ENCODE data around the gene ALPP. TPM values are rescaled to one million over a fixed set of nuclear protein-coding genes. Genes with fewer than 3 reads are reported as not detected.

Gene ALPP
- total RNA-seq, 1 experiment from 2014 or later: 0.20 TPM

- Mint-ChIP-seq H3K36me3 (0 out of 2 replicates have a peak, but pooled peaks cover 5% of the 10 kb centered on the region), H3K27ac (no peak overlapping the region), H3K4me1 (no peaks in the 10 kb centered on the region), H3K9me3 (no peaks in the 10 kb centered on the region), H3K27me3 (ENCODE audit: low read depth) (peaks cover 72% of the 10 kb centered on the region), H3K4me3 (no peak overlapping the region)
- ChIA-PET CTCF (interaction anchor here (0.9 to 3.1 kb wide), 3 partner anchors 10 to 88 kb away, joined by 3 to 29 read pairs (median 7); no protein-coding TSS in a partner anchor), POLR2A (no interaction called here)
- ATAC-seq (no peak), DNase-seq (ENCODE audit: low spot score) (peak; percentile 8)
- no peak for TF ChIP-seq SMAD3 (CRISPR knock-in tag; IDR thresholded peaks at IDR 0.05; ENCODE audit: borderline replicate concordance)
- no peak for TF ChIP-seq ARID4B (CRISPR knock-in tag; IDR thresholded peaks at IDR 0.05; ENCODE audit: borderline replicate concordance)
- no peak for TF ChIP-seq ATF6 (CRISPR knock-in tag; IDR thresholded peaks at IDR 0.05)
- TF ChIP-seq ZNF219 (CRISPR knock-in tag; IDR thresholded peaks at IDR 0.05; ENCODE audit: borderline replicate concordance): no peak
- TF ChIP-seq MAX (CRISPR knock-in tag; IDR thresholded peaks at IDR 0.05): no peak
- no peak for TF ChIP-seq ZNF671 (CRISPR knock-in tag; IDR thresholded peaks at IDR 0.05)
- no peak for TF ChIP-seq MXD4 (CRISPR knock-in tag; IDR thresholded peaks at IDR 0.05; ENCODE audit: borderline replicate concordance)
- no peak for TF ChIP-seq JAZF1 (CRISPR knock-in tag; IDR thresholded peaks at IDR 0.05)
- TF ChIP-seq E2F4 (CRISPR knock-in tag; IDR thresholded peaks at IDR 0.05; ENCODE audit: borderline replicate concordance, low read depth): no peak
- TF ChIP-seq HMGXB4 (CRISPR knock-in tag; IDR thresholded peaks at IDR 0.05): no peak
- TF ChIP-seq ZNF423 (CRISPR knock-in tag; IDR thresholded peaks at IDR 0.05): no peak
- no peak for TF ChIP-seq CREB1 (CRISPR knock-in tag; IDR thresholded peaks at IDR 0.05)
- TF ChIP-seq SMAD4 (CRISPR knock-in tag; IDR thresholded peaks at IDR 0.05): no peak
- no peak for TF ChIP-seq FOXP4 (CRISPR knock-in tag; IDR thresholded peaks at IDR 0.05)
- TF ChIP-seq AFF4 (CRISPR knock-in tag; IDR thresholded peaks at IDR 0.05; ENCODE audit: borderline replicate concordance): no peak
- no peak for TF ChIP-seq ETV6 (CRISPR knock-in tag; IDR thresholded peaks at IDR 0.05)
- TF ChIP-seq ZNF512 (CRISPR knock-in tag; IDR thresholded peaks at IDR 0.05; ENCODE audit: borderline replicate concordance): no peak
Measured at GRCh38 chr2:232348936-232349335, 29.6 kb upstream of the ALPP start.
